HG03457 (cell line): Measurements from ENCODE around the gene NEURL1.
"Not testable (repeated sequence)": the region's sequence is repeated elsewhere in the genome, so short reads cannot be mapped to it uniquely, and the experiment has no call there.

Experiments used
- ATAC-seq: cut with Tn5 transposase; IDR thresholded peaks from one replicate; pipeline ENCODE4 v1.9.1; 2021; ENCODE audit warnings: moderate number of reproducible peaks; ENCODE audit not compliant: unreplicated experiment

Gene NEURL1

DNA sequence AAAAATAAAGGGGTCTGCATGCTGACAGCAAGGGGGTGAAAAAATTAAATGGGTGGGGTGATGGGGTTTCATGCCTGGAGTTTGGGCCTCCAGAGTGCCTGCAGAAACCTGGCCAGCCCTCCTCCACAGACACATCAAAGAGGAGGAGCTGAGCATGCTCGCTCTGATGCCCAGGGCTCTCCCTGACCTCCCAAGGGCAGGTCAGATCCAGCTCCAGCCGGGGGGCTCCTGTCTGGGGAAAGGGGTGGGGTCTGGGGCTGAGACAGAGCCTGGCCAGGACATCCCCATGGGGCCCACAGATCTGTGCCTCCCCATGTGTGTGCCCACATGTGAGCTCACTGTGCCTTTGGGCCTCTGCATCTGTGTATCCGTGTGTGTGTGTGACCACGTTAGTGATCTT is 33.9 kb upstream of the NEURL1 start:
- no peak for ATAC-seq

DNA sequence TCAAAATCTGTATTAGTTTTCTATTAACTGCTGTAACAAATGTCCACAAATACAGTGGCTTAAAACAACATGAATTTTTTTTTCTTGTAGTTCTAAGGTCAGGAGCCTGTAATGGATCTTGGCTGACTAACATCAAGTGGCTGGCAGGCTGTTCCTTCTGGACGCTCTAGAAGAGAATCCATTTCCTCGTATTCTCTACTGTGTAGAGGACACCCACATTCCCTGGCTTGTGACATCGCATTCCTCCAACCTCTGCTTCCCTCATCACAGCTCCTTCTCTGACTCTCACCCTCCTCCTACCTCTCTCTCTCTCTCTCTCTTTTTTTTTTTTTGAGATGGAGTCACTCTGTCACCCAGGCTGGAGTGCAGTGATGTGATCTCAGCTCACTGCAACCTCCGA is 30.0 kb upstream of the NEURL1 start:
- no peak for ATAC-seq

DNA sequence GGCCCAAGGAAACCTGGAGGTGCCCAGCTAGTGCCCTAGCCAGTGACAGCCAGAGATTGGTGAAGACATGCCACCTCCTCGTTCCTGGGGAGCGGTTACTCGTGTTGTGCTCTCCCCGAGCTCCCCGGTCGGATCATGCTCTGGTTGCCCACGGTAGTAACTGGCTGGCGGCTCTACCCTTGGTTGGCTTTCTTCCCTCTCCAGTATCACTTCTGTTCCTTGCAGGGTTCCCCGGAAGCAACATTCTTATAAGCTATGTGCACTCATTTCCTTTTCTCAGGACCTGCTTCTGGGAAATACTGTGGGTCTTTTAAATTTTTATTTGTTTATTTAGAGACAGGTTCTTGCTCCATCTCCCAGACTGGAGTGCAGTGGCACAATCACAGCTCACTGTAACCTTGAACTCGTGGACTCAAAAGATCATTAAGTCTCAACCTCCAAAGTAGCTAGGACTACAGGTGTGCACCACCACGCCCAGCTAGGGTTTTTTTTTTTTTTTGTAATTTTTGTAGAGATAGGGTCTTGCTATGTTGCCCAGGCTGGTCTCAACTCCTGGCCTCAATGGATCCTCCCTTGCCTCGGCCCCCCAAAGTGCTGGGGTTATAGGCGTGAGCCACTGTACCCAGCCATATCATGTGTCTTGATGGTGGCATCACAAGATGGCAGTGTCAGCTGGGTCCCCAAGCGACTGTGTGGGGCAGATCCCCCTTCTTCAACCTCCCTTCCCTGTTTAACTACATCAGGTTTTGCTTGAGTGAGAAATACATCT is 27.9 kb upstream of the NEURL1 start:
- ATAC-seq: no peak

DNA sequence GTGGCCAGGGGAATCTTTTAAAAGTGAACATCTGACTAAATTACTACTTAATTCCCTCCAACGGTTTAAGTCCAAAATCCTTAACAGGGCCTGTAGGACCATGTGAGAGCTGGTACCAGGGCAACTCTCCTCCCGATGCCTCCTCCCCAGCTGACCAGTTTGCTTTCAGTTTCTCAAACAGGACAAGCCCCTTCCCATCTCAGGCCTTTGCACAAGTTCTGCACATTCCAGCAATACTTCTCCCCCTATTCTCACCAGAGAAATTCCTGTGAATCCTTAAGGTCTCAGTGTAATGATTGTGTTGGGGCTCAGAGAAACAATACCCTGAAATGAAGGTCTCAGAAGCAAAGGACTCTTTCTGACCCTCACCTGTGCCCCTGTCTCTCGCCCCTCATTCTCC is 26.8 kb upstream of the NEURL1 start:
- no peak for ATAC-seq

DNA sequence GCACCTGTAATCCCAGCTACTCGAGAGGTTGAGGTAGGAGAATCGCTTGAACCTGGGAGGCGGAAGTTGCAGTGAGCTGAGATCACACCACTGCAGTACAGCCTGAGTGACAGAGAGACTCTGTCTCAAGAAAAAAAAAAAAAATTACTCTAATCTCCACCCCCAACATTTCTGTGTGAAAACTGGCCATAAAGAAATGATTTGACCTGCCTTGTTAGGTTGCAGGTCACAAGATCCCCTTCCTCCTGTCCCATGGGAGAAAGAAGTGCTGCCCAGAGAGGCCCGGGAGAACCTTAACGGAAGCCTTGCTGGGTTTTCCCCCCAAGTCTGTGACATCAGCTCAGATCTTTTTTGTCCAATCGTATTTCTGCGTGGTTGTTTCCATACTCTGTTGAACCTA is 26.1 kb upstream of the NEURL1 start:
- peak; percentile 28 for ATAC-seq

DNA sequence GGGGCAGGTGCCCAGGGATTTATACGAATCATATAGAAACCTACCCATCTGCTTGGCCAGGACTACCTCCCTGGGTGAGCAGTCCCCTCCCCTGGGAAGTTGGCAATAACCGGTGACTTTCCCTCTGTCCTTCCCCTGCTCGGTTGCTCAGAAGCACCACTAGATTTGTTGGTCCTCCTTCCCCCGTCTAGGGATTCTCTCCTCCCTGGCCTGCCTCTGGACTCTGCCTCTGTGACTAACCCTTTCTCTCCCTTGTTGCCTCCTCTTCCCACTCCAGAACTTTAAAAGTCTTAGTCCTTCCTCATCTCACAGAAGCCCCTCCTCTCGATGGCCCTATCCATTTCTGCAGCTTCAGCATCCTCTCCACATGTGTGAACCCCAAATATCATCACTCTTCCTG is 24.3 kb upstream of the NEURL1 start:
- ATAC-seq: no peak

DNA sequence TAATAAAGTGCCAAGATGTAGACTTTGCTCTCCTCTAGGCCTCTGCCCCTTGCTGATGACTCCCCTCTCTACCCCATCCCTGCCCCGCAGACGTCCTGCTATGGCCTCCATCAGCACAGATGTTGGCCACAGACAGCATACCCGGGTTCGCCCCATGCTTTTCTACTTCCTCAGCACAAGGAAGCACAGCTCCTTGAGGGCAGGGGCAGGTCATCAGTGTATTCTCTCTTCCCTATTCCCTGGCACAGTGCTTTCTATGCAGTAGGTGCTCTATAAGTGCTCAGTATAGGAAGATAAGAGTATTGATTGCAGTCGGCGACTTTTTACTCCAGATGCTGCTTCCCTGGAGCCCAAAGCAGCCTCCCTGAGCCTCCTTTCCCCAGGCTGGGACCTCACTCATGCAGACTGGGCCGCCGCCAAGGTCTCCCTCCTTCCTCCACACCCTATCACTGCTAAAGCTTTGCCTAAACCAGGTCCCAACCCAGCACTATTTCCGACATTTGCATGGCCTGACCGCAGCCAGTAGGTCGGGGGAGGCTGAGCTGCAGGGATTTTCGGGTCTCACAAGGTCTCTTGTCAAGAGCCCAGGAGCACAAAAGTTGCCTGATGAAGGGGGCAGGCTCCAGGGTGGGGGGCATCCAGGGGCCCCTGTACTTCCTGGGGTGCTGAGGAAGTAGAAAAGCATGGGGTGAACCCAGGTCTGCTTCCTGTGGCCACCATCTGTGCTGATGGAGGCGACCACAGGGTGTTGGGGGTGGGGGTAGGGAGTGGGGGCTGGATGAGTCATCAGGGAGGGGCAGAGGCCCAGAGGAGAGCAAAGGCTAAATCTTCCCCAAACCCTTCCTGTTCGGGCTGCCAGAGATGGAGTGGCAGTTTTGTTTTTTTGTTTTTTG is 22.5 kb upstream of the NEURL1 start:
- peak; percentile 56 for ATAC-seq

DNA sequence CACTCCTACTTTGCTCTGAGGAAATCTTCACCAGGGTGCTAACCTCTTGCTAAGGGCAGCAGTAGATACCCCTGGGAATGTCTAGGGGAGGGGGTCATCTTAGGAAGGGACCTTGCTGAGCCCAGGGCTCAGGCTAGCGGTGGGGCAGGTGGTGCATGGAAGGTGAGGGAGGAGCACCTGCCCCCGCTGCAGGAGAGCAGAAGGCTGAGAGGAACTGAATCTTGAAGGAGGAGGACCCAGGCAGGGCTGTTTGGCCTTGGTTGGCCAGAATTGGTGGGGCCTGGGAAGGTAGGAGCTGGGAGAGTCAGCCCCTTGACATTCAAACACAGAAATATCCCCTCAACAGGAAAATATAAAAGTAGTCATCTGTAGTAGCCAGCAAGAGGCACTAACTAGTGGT is 21.5 kb upstream of the NEURL1 start:
- ATAC-seq: no peak

DNA sequence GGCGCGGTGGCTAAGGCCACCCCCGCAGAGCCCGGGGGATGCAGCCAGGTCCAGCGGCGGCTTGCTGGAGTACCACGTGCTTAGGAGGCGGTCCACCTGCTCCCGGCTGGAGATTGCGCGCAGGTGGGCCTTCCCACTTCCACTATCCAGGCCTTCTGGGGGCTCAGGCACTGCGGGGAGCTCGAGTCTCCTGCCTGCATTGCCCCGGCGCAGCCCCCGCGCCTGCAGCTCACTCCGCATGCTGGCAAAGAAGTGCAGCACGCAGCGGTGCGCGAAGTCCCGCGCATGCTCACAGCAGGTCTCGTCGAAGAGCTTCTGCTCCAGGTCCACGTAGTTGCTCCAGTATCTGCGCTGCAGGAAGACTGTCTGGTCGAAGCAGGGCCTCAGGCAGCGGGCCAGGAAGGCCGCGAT is 20.2 kb upstream of the NEURL1 start:
- ATAC-seq: no peak

DNA sequence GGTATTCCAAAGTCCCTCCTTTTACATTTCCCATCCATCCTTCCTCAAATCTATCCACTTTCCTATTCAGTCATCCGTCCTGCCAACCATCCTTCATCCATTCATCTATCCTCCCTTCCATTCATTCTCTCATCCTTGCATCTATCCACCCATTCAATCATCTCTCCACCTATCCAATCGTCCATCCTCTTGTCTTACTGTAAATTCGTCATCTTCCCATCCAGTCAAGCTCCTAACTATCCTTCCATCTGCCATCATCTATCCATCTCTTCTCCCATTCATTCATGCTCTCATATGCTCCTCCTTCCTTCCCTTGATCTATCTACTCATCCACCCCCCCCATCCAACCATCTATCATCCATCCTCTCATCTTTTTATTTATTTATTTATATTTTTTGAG is 19.4 kb upstream of the NEURL1 start:
- ATAC-seq: no peak

DNA sequence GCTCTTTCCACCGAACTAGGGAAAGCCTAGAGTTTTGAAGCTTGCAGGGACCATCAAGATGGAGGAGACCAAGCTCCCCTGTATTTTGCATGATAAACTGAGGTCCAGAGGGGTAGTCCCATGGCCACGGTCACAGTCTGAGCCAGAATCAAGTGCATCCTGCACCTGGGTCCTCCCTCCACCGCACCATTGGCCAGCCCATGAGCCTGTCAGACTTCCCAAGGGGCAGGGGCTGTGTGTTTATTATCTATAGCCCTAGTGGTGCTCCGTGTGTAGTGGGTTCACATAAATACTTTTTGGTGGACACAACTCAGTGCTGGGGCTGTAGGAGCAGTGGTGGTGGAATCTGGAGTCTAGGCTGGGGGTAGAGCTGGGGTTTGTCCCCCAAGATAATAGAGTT is 18.1 kb upstream of the NEURL1 start:
- ATAC-seq: no peak

DNA sequence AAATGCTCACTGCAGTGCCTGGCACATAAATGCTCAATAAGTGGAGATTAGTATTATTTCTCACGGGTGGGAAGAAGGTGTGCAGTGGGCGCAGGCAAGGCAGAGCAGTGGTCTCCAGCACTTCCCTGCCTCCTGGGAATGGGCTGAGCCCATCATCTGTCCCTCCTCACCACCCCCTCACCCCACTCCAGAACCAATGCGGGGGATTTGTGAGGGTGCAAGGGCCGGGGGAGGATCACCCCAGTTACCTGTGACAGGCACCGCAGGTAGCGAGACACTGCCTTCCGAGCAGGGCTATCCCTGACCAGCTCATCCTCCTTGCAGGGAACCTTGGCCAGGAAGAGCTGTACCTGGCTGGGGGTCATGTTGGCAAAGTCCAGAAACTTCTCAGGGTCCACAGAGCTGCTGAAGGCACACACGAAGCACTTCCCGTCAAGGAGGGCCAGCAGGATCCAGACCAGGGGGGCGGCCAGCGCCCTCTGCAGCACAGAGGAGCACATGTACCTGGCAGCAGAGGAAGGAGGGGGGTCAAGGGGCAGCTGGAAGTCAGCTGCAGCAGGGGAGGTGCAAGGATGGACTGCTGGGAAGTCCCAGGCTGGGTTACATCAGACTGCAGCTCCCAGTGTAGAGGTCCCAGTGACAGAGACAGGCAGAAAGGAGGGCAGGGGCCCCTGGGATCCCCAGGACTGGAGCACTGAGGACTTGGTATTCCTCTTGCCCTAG is 17.3 kb upstream of the NEURL1 start:
- no peak for ATAC-seq

DNA sequence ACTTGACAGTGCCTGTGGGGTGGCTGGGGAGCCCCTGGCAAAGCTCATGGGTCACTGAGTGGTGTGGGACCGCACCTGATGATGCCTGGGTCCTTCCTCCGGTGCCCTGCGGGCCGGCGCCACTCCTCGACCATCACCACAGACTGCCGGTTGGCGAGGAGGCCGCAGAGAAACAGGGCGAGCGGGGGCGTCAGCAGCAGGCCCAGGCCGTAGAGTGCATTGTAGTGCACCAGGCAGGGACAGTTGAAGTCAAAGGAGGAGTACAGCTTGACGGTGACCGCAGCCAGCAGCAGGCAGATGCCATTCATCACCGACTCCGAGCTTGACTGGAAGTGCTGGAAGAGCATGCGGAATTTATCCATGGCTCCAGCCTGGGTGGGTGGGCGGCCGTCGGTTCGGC is 14.8 kb upstream of the NEURL1 start:
- ATAC-seq: no peak

DNA sequence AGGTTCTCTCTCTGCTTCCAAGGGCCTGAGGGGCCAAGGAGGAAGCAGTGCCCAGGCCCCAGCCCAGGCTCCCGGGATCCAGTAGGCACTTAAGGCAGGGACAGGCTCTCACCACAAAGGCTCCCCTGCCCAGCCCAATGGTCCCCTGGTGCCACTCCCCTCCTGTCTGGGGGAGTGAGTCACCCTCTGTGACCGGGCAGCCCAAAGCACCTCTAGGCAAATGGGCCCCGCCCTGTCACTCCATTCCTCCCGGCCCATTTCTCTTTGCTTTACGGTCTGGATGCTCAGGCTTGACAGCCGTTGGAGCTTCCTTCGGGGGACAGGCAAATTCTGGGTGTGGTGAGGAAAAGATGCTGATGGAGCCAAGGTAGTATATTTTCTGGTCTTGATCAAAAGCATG is 14.4 kb upstream of the NEURL1 start, which contains the start of gene CALHM3:
Gene CALHM3 (minus strand): TSS at position 106 of the 400 bp plus-strand sequence. CDS start 208 bp downstream, outside the sequence.
- ATAC-seq: no peak

DNA sequence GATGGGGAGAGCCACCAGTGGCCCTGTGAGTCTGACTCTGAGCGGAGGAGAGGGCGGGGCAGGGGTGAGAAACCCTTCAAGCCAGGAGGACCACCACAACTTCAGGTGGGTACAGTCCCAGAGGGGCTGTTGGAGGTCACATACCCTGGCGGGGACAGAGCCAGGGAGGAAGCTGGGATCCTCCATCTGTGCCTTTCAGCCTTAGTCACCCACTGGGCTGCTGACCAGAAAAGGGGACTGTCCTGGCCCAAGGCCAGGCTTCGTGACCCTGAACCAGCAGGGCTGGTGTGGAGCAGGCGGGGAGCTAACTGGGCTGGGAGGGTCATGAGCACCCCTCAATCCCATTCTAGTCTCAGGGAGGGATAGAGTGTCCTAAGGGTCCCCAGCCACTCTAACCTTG is 13.0 kb upstream of the NEURL1 start:
- no peak for ATAC-seq

DNA sequence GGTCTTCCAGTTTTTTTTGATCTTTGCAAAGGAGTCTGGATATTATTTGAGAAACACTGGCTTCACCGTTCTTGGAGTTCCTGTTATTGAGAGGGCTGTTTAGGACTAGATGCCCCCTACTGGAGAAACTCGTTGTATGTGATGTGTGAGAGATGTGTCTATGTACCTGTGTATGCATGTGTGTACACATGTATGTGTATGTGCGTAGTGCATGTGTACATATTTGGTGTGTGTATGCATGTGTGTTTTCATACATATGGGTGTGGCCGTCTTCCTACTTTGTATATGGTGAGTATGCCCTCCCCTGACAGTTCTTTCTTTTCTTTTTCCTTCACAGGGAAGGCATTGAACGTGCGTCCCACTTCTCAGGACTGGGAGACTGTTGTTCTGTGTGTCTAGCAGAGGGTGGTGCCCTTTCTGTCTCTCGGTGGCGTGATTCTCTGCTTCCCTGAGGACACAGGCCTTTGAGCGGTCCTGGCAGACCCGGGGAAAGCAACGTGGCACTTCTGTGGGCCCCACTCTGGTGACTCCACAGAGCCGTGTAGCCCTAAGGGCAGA is 11.5 kb upstream of the NEURL1 start:
- no peak for ATAC-seq

DNA sequence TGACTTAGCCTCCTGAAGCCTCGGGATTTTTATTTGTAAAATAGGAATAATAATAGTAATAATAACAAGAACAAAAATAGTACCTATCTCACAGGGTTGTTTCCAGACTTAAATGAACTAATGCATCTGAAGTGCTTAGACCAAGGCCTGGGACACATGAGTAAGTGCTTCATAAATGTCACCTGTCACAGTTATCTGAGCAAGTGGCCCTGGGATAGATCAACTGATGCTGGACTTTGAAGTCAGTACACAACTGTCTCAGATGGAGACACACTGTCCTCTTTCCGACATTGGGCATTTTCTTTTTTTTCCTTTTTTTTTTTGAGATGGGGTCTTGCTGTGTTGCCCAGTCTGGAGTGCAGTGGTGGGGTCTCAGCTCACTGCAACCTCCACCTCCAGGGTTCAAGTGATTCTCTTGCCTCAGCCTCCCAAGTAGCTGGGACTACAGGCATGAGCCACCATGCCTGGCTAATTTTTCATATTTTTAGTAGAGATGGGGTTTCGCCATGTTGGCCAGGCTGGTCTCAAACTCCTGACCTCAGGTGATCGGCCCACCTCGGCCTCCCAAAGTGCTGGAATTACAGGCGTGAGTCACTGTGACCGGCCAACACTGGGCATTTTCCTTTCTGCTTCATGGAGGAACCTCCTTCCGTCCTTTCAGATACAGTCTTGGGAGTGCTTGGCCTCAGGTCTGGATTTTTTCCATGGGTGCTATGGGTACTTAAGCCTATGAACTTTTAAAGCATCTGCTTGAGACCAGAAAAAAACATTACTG is 6.7 kb upstream of the NEURL1 start:
- ATAC-seq: not testable (repeated sequence)

DNA sequence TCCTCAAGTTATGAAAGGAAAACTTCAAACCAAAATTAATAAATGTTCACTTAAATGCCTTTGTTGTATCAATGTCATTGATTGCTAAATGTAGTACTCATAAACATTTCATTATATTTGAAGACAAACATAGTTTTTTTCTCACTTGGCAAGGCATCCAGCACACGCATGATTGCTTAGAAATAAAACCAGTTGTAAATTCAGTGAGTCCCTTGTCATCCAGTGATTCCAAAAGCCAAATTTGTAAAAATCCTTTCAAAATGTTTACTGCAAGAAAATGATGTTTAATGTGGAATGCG is 6.1 kb upstream of the NEURL1 start:
- ATAC-seq: no peak

DNA sequence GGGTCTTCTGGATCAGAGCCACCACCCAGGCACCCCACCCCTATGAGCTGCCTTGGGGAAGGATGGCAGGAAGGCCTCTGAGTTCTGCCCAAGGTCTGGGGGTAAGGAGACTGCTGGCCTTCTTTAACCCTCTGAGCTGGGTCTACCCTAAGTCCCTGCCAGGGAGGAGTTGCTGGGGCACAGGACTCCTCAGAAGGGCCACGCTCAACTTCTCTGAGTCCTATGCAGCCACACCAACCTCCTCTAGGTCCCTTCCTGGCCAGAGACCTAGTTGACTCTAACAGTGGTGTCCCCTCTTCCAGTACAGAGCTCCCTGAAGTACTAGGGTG is 2.6 kb upstream of the NEURL1 start:
- ATAC-seq: no peak

DNA sequence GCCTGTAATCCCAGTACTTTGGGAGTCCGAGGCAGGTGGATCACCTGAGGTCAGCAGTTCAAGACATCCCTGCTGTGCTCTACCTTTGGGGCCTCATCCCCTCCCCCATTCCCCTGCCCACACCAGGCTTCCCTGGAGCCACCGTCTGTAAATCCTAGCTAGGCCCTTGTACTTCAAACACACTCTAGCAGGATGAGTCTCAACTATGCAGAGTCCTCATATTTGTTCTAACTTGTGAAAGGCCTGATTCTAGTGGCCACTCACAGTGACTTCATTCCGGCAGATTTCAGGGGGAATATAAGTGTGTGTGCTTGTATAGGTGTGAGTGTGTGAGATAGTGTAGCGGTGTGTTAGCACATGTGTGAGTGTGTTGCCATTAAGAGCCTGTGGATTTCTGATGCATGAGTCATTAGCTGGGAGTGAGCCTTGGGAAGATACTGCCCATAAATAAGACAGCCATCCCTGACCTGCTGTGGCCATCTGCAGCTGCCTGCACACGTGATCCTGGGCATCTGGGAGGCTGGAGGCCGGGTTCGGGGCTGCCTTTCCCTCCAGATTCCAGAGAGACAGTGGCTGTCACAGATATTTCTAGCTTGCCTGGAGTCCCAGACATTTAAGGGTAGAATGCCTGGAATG is 1.7 kb upstream of the NEURL1 start:
- ATAC-seq: no peak
